Activated CD8-positive, alpha-beta T cell treated with anti-CD3 and anti-CD28 coated beads, Interleukin-2, amount 10 ng/mL, durations not matched to agents 7 days and 5 days (primary cell): ENCODE measurements around the gene UGGT2. TPM values are rescaled to one million over a fixed set of nuclear protein-coding genes. Genes with fewer than 3 reads are reported as not detected.
"Not testable (repeated sequence)": the region's sequence is repeated elsewhere in the genome, so short reads cannot be mapped to it uniquely, and the experiment has no call there.

Experiments used
- ATAC-seq: fragments of 150-1000 bp; cut with Tn5 transposase; one replicate; pipeline ENCODE4 v1.10.0; 2021; ENCODE audit warnings: moderate library complexity
- CTCF ChIA-PET: fragments of 350-600 bp; sonication (Branson Sonifier 250); formaldehyde crosslinking; loops from one replicate; lab custom pipeline; 2021; ENCODE audit warnings: antibody characterized with exemption; lab: Charles Lee
- POLR2A ChIA-PET: fragments of 350-600 bp; sonication (Branson Sonifier 250); formaldehyde crosslinking; loops from one replicate; lab custom pipeline; 2021; ENCODE audit warnings: antibody characterized with exemption; lab: Charles Lee
- DNase-seq: peaks from one replicate; pipeline ENCODE4 v3.0.0-alpha.2; 2020
- H3K27ac Mint-ChIP-seq: one replicate; pipeline ENCODE4 v1.8.0; 2021; ENCODE audit warnings: mild to moderate bottlenecking, mixed read lengths
- H3K27me3 Mint-ChIP-seq: one replicate; pipeline ENCODE4 v1.8.0; 2021; ENCODE audit warnings: low read depth, mixed read lengths
- H3K36me3 Mint-ChIP-seq: one replicate; pipeline ENCODE4 v1.8.0; 2021; ENCODE audit warnings: low read depth, mixed read lengths
- H3K4me1 Mint-ChIP-seq: one replicate; pipeline ENCODE4 v1.8.0; 2021; ENCODE audit warnings: low read depth, mixed read lengths
- H3K4me3 Mint-ChIP-seq: one replicate; pipeline ENCODE4 v1.8.0; 2021; ENCODE audit warnings: mild to moderate bottlenecking, mixed read lengths
- H3K9me3 Mint-ChIP-seq: one replicate; pipeline ENCODE4 v1.8.0; 2022; ENCODE audit warnings: mixed read lengths; ENCODE audit not compliant: insufficient read depth
- total RNA-seq, 2 experiments: library from RNA; stranded (reverse); gene quantifications; one replicate each; pipeline ENCODE4 v1.2.3, GENCODE V29; 2021

The UGGT2 gene
- total RNA-seq, 2 experiments from 2014 or later: not detected

GRCh38 chr13:95801825-95802224 is 251.4 kb downstream of the UGGT2 start:
- Mint-ChIP-seq H3K36me3 (no peaks in the 10 kb centered on the region), H3K27me3 (peaks cover 4% of the 10 kb centered on the region), H3K9me3 (no peaks in the 10 kb centered on the region), H3K27ac (no peak overlapping the region), H3K4me1 (no peaks in the 10 kb centered on the region), H3K4me3 (no peak overlapping the region)
- POLR2A ChIA-PET: interaction anchor here (1.1 kb wide), 1 partner anchor 12 kb away, joined by 3 read pairs; no protein-coding TSS in a partner anchor
- CTCF ChIA-PET: no interaction called here
- no peak for DNase-seq
- ATAC-seq: no peak

- POLR2A ChIA-PET: no interaction called here
- Mint-ChIP-seq H3K27ac (no peak overlapping the region), H3K9me3 (no peaks in the 10 kb centered on the region), H3K27me3 (peaks cover 4% of the 10 kb centered on the region), H3K4me3 (no peak overlapping the region), H3K36me3 (no peaks in the 10 kb centered on the region), H3K4me1 (no peaks in the 10 kb centered on the region)
- no peak for DNase-seq
- ATAC-seq: no peak
- CTCF ChIA-PET: no interaction called here
Observed at GRCh38 chr13:95800436-95800835, 252.8 kb downstream of the UGGT2 start.

GRCh38 chr13:95797016-95797415 is 256.2 kb downstream of the UGGT2 start:
- DNase-seq (no peak), ATAC-seq (no peak)
- ChIA-PET POLR2A (no interaction called here), CTCF (no interaction called here)
- Mint-ChIP-seq H3K36me3 (peaks cover 7% of the 10 kb centered on the region), H3K9me3 (no peaks in the 10 kb centered on the region), H3K27me3 (no peaks in the 10 kb centered on the region), H3K4me3 (no peak overlapping the region), H3K4me1 (no peaks in the 10 kb centered on the region), H3K27ac (no peak overlapping the region)

- H3K27me3 Mint-ChIP-seq: no peaks in the 10 kb centered on the region
- ATAC-seq: no peak
- H3K4me1 Mint-ChIP-seq: no peaks in the 10 kb centered on the region
- no peaks in the 10 kb centered on the region for H3K9me3 Mint-ChIP-seq
- peaks cover 28% of the 10 kb centered on the region for H3K36me3 Mint-ChIP-seq
- no peak overlapping the region for H3K27ac Mint-ChIP-seq
- no peak for DNase-seq
- ChIA-PET POLR2A (no interaction called here), CTCF (no interaction called here)
- H3K4me3 Mint-ChIP-seq: no peak overlapping the region
Observed at GRCh38 chr13:95793781-95794180, 259.4 kb downstream of the UGGT2 start.

- H3K27me3 Mint-ChIP-seq: no peaks in the 10 kb centered on the region
- H3K4me3 Mint-ChIP-seq: no peak overlapping the region
- H3K36me3 Mint-ChIP-seq: peaks cover 34% of the 10 kb centered on the region
- no peak for ATAC-seq
- H3K27ac Mint-ChIP-seq: peak overlapping the region; percentile 30
- H3K4me1 Mint-ChIP-seq: no peaks in the 10 kb centered on the region
- no peak for DNase-seq
- no peaks in the 10 kb centered on the region for H3K9me3 Mint-ChIP-seq
- ChIA-PET POLR2A (no interaction called here), CTCF (no interaction called here)
Observed at GRCh38 chr13:95793018-95793555, 260.1 kb downstream of the UGGT2 start.

GRCh38 chr13:95791084-95791722 is 262.0 kb downstream of the UGGT2 start:
- Mint-ChIP-seq H3K27me3 (no peaks in the 10 kb centered on the region), H3K27ac (no peak overlapping the region), H3K9me3 (no peaks in the 10 kb centered on the region), H3K4me3 (no peak overlapping the region), H3K36me3 (peaks cover 50% of the 10 kb centered on the region), H3K4me1 (no peaks in the 10 kb centered on the region)
- DNase-seq (no peak), ATAC-seq (no peak)
- ChIA-PET POLR2A (no interaction called here), CTCF (no interaction called here)

GRCh38 chr13:95789315-95789714 is 263.9 kb downstream of the UGGT2 start:
- H3K9me3 Mint-ChIP-seq, H3K27ac Mint-ChIP-seq, ATAC-seq, H3K4me3 Mint-ChIP-seq, POLR2A ChIA-PET, H3K4me1 Mint-ChIP-seq, H3K27me3 Mint-ChIP-seq, DNase-seq: not testable (repeated sequence)
- peaks cover 52% of the 10 kb centered on the region for H3K36me3 Mint-ChIP-seq
- CTCF ChIA-PET: interaction anchor here (0.7 kb wide), 1 partner anchor 45 kb away, joined by 3 read pairs; no protein-coding TSS in a partner anchor

GRCh38 chr13:95788100-95788463 is 265.1 kb downstream of the UGGT2 start:
- no peaks in the 10 kb centered on the region for H3K4me1 Mint-ChIP-seq
- POLR2A ChIA-PET: no interaction called here
- H3K27ac Mint-ChIP-seq: no peak overlapping the region
- H3K4me3 Mint-ChIP-seq: no peak overlapping the region
- ATAC-seq: no peak
- H3K27me3 Mint-ChIP-seq: no peaks in the 10 kb centered on the region
- peaks cover 50% of the 10 kb centered on the region for H3K36me3 Mint-ChIP-seq
- no peaks in the 10 kb centered on the region for H3K9me3 Mint-ChIP-seq
- DNase-seq: no peak
- CTCF ChIA-PET: no interaction called here

- H3K4me1 Mint-ChIP-seq: no peaks in the 10 kb centered on the region
- H3K27me3 Mint-ChIP-seq: no peaks in the 10 kb centered on the region
- H3K4me3 Mint-ChIP-seq: no peak overlapping the region
- peaks cover 45% of the 10 kb centered on the region for H3K36me3 Mint-ChIP-seq
- POLR2A ChIA-PET: no interaction called here
- H3K27ac Mint-ChIP-seq: no peak overlapping the region
- CTCF ChIA-PET: no interaction called here
- ATAC-seq: no peak
- no peak for DNase-seq
- no peaks in the 10 kb centered on the region for H3K9me3 Mint-ChIP-seq
Observed at GRCh38 chr13:95787356-95788099, 265.7 kb downstream of the UGGT2 start.

- ChIA-PET CTCF (no interaction called here), POLR2A (no interaction called here)
- Mint-ChIP-seq H3K4me1 (no peaks in the 10 kb centered on the region), H3K36me3 (peaks cover 33% of the 10 kb centered on the region), H3K27ac (no peak overlapping the region), H3K27me3 (no peaks in the 10 kb centered on the region), H3K4me3 (no peak overlapping the region), H3K9me3 (no peaks in the 10 kb centered on the region)
- DNase-seq: no peak
- no peak for ATAC-seq
Observed at GRCh38 chr13:95784900-95785290, 268.3 kb downstream of the UGGT2 start.

GRCh38 chr13:95784161-95784899 is 268.9 kb downstream of the UGGT2 start:
- no peaks in the 10 kb centered on the region for H3K27me3 Mint-ChIP-seq
- H3K4me1 Mint-ChIP-seq: no peaks in the 10 kb centered on the region
- ATAC-seq (no peak), DNase-seq (no peak)
- POLR2A ChIA-PET: no interaction called here
- no peak overlapping the region for H3K27ac Mint-ChIP-seq
- CTCF ChIA-PET: no interaction called here
- no peaks in the 10 kb centered on the region for H3K9me3 Mint-ChIP-seq
- no peak overlapping the region for H3K4me3 Mint-ChIP-seq
- peaks cover 29% of the 10 kb centered on the region for H3K36me3 Mint-ChIP-seq

GRCh38 chr13:95783747-95784146 is 269.5 kb downstream of the UGGT2 start:
- CTCF ChIA-PET: no interaction called here

More at GRCh38 chr13:95783747-95784146, 269.5 kb downstream of the UGGT2 start:
- no peak overlapping the region for H3K27ac Mint-ChIP-seq
- POLR2A ChIA-PET: no interaction called here
- H3K36me3 Mint-ChIP-seq: peaks cover 24% of the 10 kb centered on the region
- no peaks in the 10 kb centered on the region for H3K27me3 Mint-ChIP-seq
- no peak overlapping the region for H3K4me3 Mint-ChIP-seq
- ATAC-seq (no peak), DNase-seq (no peak)
- H3K4me1 Mint-ChIP-seq: no peaks in the 10 kb centered on the region
- no peaks in the 10 kb centered on the region for H3K9me3 Mint-ChIP-seq
